ENCODE data around the gene SULT2B1.
A peak's percentile ranks its signal among the peaks of the same experiment; 100 is the strongest.

Gene SULT2B1

GRCh38 chr19:48603850-48604249, 51.9 kb downstream of the SULT2B1 start:
- no peak for DNase-seq

GRCh38 chr19:48606463-48607358, 54.7 kb downstream of the SULT2B1 start, which contains the start of gene SPACA4:
Gene SPACA4 (plus strand): TSS chr19:48606742. CDS start chr19:48606979, 237 bp downstream.
- no peak for DNase-seq

- DNase-seq, result no peak
Observed at GRCh38 chr19:48607359-48607755, 55.4 kb downstream of the SULT2B1 start.

GRCh38 chr19:48608798-48609263, 56.9 kb downstream of the SULT2B1 start:
- DNase-seq, result peak; percentile 47

- DNase-seq, result no peak
Observed at GRCh38 chr19:48609571-48610108, 57.7 kb downstream of the SULT2B1 start.

GRCh38 chr19:48611872-48612271, 59.9 kb downstream of the SULT2B1 start:
- no peak for DNase-seq

- DNase-seq, result no peak
Observed at GRCh38 chr19:48613024-48613851, 61.3 kb downstream of the SULT2B1 start.

- no peak for DNase-seq
Observed at GRCh38 chr19:48613852-48614435, 62.0 kb downstream of the SULT2B1 start.

GRCh38 chr19:48614436-48615230, 62.7 kb downstream of the SULT2B1 start, which contains the start of gene FAM83E:
Gene FAM83E (minus strand): TSS chr19:48615076. CDS start chr19:48613372, 1,704 bp downstream.
- peak; percentile 14 for DNase-seq

GRCh38 chr19:48615231-48616040, 63.5 kb downstream of the SULT2B1 start:
- DNase-seq, result no peak

- DNase-seq, result no peak
Observed at GRCh38 chr19:48616041-48616436, 64.1 kb downstream of the SULT2B1 start.

GRCh38 chr19:48616491-48617056, 64.6 kb downstream of the SULT2B1 start:
- DNase-seq, result no peak

- DNase-seq, result no peak
Observed at GRCh38 chr19:48617146-48617937, 65.4 kb downstream of the SULT2B1 start.

GRCh38 chr19:48618278-48618915, 66.4 kb downstream of the SULT2B1 start:
- no peak for DNase-seq

- DNase-seq, result peak; percentile 97
Observed at GRCh38 chr19:48618916-48619691, 67.1 kb downstream of the SULT2B1 start, which contains the start of the genes RPL18 and SPHK2. Gene RPL18 (minus strand): TSS chr19:48619178. CDS start chr19:48619143, 35 bp downstream. Gene SPHK2 (plus strand): TSS chr19:48619506. CDS start chr19:48620515, 1,009 bp downstream.

- no peak for DNase-seq
Observed at GRCh38 chr19:48619692-48620585, 68.0 kb downstream of the SULT2B1 start.

- DNase-seq, result no peak
Observed at GRCh38 chr19:48623556-48624066, 71.6 kb downstream of the SULT2B1 start.
